GM23248 (cell line): ENCODE results near the gene ADAM21.

ENCODE experiments used
- EZH2 ChIP-seq: fragments of 200-600 bp; sonication (generic); IDR thresholded peaks from 2 replicates; pipeline ENCODE4 v1.6.1; 2018; ENCODE audit warnings: antibody characterized with exemption, mild to moderate bottlenecking; ENCODE audit not compliant: insufficient read depth, poor library complexity, severe bottlenecking
- EZH2phosphoT487 ChIP-seq: fragments of 200-600 bp; sonication (generic); IDR thresholded peaks from 2 replicates; pipeline ENCODE4 v1.6.1; 2018; ENCODE audit warnings: antibody characterized with exemption, moderate library complexity, mild to moderate bottlenecking, low read depth; ENCODE audit not compliant: insufficient read depth

GRCh38 chr14:70441641-70442040, 10.3 kb upstream of the ADAM21 start:
- TF ChIP-seq EZH2phosphoT487 (no peak), EZH2 (no peak)
